ENCODE data around the gene MACROD2. TPM values are rescaled to one million over a fixed set of nuclear protein-coding genes. Genes with fewer than 3 reads are reported as not detected.

MACROD2 gene
- total and polyA plus RNA-seq, 2 of the 4 experiments (the other 2 are of a cell fraction), result not detected

DNA sequence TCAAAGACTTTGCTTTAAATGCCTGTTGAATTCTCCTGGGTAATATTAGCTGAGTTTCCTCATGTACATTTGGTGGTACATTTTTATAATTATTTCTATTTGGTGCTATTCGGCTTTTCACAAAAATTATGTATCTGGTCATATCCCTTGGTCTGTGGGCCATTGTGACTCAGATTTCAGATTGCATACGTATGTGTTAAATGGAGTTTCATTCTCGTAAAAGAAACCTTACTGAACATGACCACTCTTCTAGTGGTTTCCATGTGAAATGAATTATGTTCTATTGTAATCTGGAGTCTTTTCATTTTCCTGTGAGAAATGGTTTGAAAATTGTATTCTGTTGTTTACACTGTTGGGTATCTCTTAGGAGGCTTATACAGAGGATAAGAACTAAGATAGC lies 728.3 kb downstream of the MACROD2 start:
- Histone ChIP-seq H2AK5ac (ENCODE audit: low read depth, low read length) (no peak overlapping the region), H4K20me1 (ENCODE audit: insufficient read depth, low read length) (no peaks in the 10 kb centered on the region), H2BK120ac (ENCODE audit: low read depth, low read length) (no peak overlapping the region), H2BK20ac (ENCODE audit: low read depth, low read length) (no peak overlapping the region), H3K27me3 (ENCODE audit: control insufficient read depth, insufficient read depth, low read length) (no peaks in the 10 kb centered on the region), H3K4me3 (ENCODE audit: insufficient read depth, low read depth, low read length) (no peak overlapping the region), H3K4me2 (ENCODE audit: low read depth, low read length) (no peak overlapping the region), H3K56ac (ENCODE audit: extremely low read depth, insufficient read depth, low read length) (no peak overlapping the region), H3K9me1 (ENCODE audit: insufficient read depth, low read length) (no peaks in the 10 kb centered on the region), H3K36me3 (ENCODE audit: control insufficient read depth, insufficient read depth, low read length) (no peaks in the 10 kb centered on the region), H3K4ac (ENCODE audit: low read depth, low read length) (no peak overlapping the region), H3K9ac (ENCODE audit: low read depth, low read length) (no peak overlapping the region), H4K5ac (ENCODE audit: low read depth, low read length) (no peak overlapping the region), H3K23ac (ENCODE audit: low read depth, low read length) (no peak overlapping the region), H4K91ac (ENCODE audit: insufficient read depth, low read depth, low read length) (no peak overlapping the region), H2BK15ac (ENCODE audit: low read depth, low read length) (no peak overlapping the region), H3K14ac (replicated peaks; ENCODE audit: low read depth, low read length) (no peak overlapping the region), H2BK5ac (ENCODE audit: low read depth, low read length, poor library complexity, severe bottlenecking) (no peak overlapping the region), H3K79me1 (ENCODE audit: low read depth in 1 of 2, low read length in 2 of 2) (no peaks in the 10 kb centered on the region), H3K9me3 (ENCODE audit: control insufficient read depth, insufficient read depth, low read length) (no peaks in the 10 kb centered on the region), H3K18ac (ENCODE audit: low read depth, low read length) (no peak overlapping the region), H3K4me1 (ENCODE audit: control insufficient read depth, insufficient read depth, low read length) (no peaks in the 10 kb centered on the region), H2AK9ac (replicated peaks; ENCODE audit: low read depth, low read length, poor library complexity) (no peak overlapping the region), H4K8ac (ENCODE audit: low read depth in 2 of 2, low read length in 2 of 2) (no peak overlapping the region), H2AFZ (replicated peaks; ENCODE audit: low read length, poor library complexity) (no peak overlapping the region), H3K27ac (ENCODE audit: insufficient read depth, low read length) (no peak overlapping the region)
- POLR2A ChIA-PET (ENCODE audit: unreplicated experiment), result no interaction called here
- no peak for ATAC-seq (ENCODE audit: low read depth)
- intact Hi-C loops (cut with micrococcal nuclease) (no loop called here), in situ Hi-C loops (cut with MboI; ENCODE audit: low sequenced_read_pairs) (no loop called here), dilution Hi-C loops (cut with HindIII; ENCODE audit: low sequenced_read_pairs, unreplicated experiment) (no loop called here)
- WGBS, 2 experiments (ENCODE audit: extremely low coverage in 2 of 2, insufficient read length in 1 of 2), result no CpG with 5 or more reads among the region's 3 CpGs
- BruUV-seq (replicated peaks), result no TSS peak
- CTCF ChIA-PET, result no interaction called here
- no peak for DNase-seq
- TF ChIP-seq NFE2L2 (IDR thresholded peaks at IDR 0.05; ENCODE audit: low read depth, low read length), result no peak
- TF ChIP-seq MAZ (IDR thresholded peaks at IDR 0.05; ENCODE audit: borderline replicate concordance, low read depth, low read length), result no peak

All from IMR-90 (cell line).